Memory B cell (primary cell): ENCODE measurements around the gene DIS3L.
A peak's percentile ranks its signal among the peaks of the same experiment; 100 is the strongest.
"Not testable (repeated sequence)": the region's sequence is repeated elsewhere in the genome, so short reads cannot be mapped to it uniquely, and the experiment has no call there.

Experiments
- ATAC-seq: fragments of 150-1000 bp; cut with Tn5 transposase; 2 replicates; pipeline ENCODE4 v1.10.0; 2021; ENCODE audit warnings: low read depth, mild to moderate bottlenecking, moderate library complexity
- DNase-seq, 2 donors: peaks; one replicate each; pipeline ENCODE4 v3.0.0; 2022; ENCODE audit warnings: low spot score in 2 of 2
- H3K27ac Mint-ChIP-seq: one replicate; pipeline ENCODE4 v1.8.0; 2022; ENCODE audit warnings: mild to moderate bottlenecking, moderate library complexity, mixed read lengths
- H3K27me3 Mint-ChIP-seq: one replicate; pipeline ENCODE4 v1.8.0; 2022; ENCODE audit warnings: mixed read lengths
- H3K36me3 Mint-ChIP-seq: one replicate; pipeline ENCODE4 v1.8.0; 2022; ENCODE audit warnings: mild to moderate bottlenecking, mixed read lengths
- H3K4me1 Mint-ChIP-seq: one replicate; pipeline ENCODE4 v1.8.0; 2022; ENCODE audit warnings: mixed read lengths
- H3K4me3 Mint-ChIP-seq: one replicate; pipeline ENCODE4 v1.8.0; 2022; ENCODE audit warnings: mild to moderate bottlenecking, moderate library complexity, mixed read lengths
- H3K9me3 Mint-ChIP-seq: one replicate; pipeline ENCODE4 v1.8.0; 2022; ENCODE audit warnings: mixed read lengths

Gene DIS3L

GRCh38 chr15:66369773-66370651, 76.6 kb downstream of the DIS3L start:
- ATAC-seq (peak; percentile 70), DNase-seq (no peak)
- Mint-ChIP-seq H3K4me1 (peaks cover 9% of the 10 kb centered on the region), H3K27me3 (no peaks in the 10 kb centered on the region), H3K9me3 (peaks cover 2% of the 10 kb centered on the region), H3K4me3 (peak overlapping the region; percentile 64), H3K27ac (peak overlapping the region; percentile 62), H3K36me3 (no peaks in the 10 kb centered on the region)

- peaks cover 9% of the 10 kb centered on the region for H3K4me1 Mint-ChIP-seq
- H3K4me3 Mint-ChIP-seq, result no peak overlapping the region
- no peaks in the 10 kb centered on the region for H3K36me3 Mint-ChIP-seq
- DNase-seq (no peak), ATAC-seq (no peak)
- H3K9me3 Mint-ChIP-seq, result peaks cover 2% of the 10 kb centered on the region
- H3K27me3 Mint-ChIP-seq, result no peaks in the 10 kb centered on the region
- H3K27ac Mint-ChIP-seq, result no peak overlapping the region
Measured at GRCh38 chr15:66374179-66374578, 80.8 kb downstream of the DIS3L start.

- no peaks in the 10 kb centered on the region for H3K27me3 Mint-ChIP-seq
- H3K27ac Mint-ChIP-seq, result no peak overlapping the region
- peaks cover 2% of the 10 kb centered on the region for H3K9me3 Mint-ChIP-seq
- DNase-seq (no peak), ATAC-seq (no peak)
- H3K4me1 Mint-ChIP-seq, result no peaks in the 10 kb centered on the region
- H3K4me3 Mint-ChIP-seq, result no peak overlapping the region
- no peaks in the 10 kb centered on the region for H3K36me3 Mint-ChIP-seq
Measured at GRCh38 chr15:66378814-66379430, 85.6 kb downstream of the DIS3L start.

GRCh38 chr15:66381376-66381775, 88.0 kb downstream of the DIS3L start:
- not testable (repeated sequence) for DNase-seq, H3K9me3 Mint-ChIP-seq, H3K36me3 Mint-ChIP-seq, H3K27ac Mint-ChIP-seq, H3K27me3 Mint-ChIP-seq, ATAC-seq, H3K4me1 Mint-ChIP-seq, H3K4me3 Mint-ChIP-seq
